Nephron (organoid): ENCODE results near the gene TRIM54.

Experiments used
- H3K27ac Mint-ChIP-seq, 3 experiments: 2 replicates each; pipeline ENCODE4 v1.8.0; 2020; ENCODE audit warnings: mixed read lengths in 3 of 3, mild to moderate bottlenecking in 2 of 3, moderate library complexity in 1 of 3
- H3K27me3 Mint-ChIP-seq: 2 replicates; pipeline ENCODE4 v1.8.0; 2021; ENCODE audit warnings: low read depth, mild to moderate bottlenecking, moderate library complexity, mixed read lengths
- H3K36me3 Mint-ChIP-seq: 2 replicates; pipeline ENCODE4 v1.8.0; 2020; ENCODE audit warnings: low read depth, mixed read lengths
- H3K4me1 Mint-ChIP-seq: 2 replicates; pipeline ENCODE4 v1.8.0; 2020; ENCODE audit warnings: mixed read lengths
- H3K4me3 Mint-ChIP-seq, 3 experiments: 2 replicates each; pipeline ENCODE4 v1.8.0; 2020; ENCODE audit warnings: mild to moderate bottlenecking in 3 of 3, mixed read lengths in 3 of 3, moderate library complexity in 2 of 3
- H3K9me3 Mint-ChIP-seq: 2 replicates; pipeline ENCODE4 v1.8.0; 2020; ENCODE audit warnings: mixed read lengths
- TF ChIP-seq, protein P1 (sequence below), 3 experiments: fragments of 200-600 bp; sonication (generic); IDR thresholded peaks; one replicate each; pipeline ENCODE4 v1.5.0; 2021; ENCODE audit warnings: antibody characterized with exemption in 3 of 3; ENCODE audit not compliant: unreplicated experiment in 3 of 3

The TRIM54 gene

DNA sequence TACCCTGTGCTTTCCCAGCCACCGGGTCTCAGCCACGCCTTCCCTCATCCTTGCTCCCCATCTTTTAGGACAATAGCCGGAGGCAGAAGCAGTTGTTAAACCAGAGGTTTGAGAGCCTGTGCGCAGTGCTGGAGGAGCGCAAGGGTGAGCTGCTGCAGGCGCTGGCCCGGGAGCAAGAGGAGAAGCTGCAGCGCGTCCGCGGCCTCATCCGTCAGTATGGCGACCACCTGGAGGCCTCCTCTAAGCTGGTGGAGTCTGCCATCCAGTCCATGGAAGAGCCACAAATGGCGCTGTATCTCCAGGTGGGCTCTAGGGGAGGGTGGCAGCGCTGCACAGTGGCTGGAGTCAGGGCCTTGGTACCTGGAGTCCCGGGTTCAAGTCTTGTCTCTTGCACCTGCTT, 23.3 kb downstream of the TRIM54 start:
- Mint-ChIP-seq H3K27me3 (peaks cover 58% of the 10 kb centered on the region), H3K4me3 (no peak overlapping the region), H3K27ac (no peak overlapping the region), H3K36me3 (peaks cover 10% of the 10 kb centered on the region), H3K9me3 (peaks cover 6% of the 10 kb centered on the region), H3K4me1 (no peaks in the 10 kb centered on the region)
- TF ChIP-seq, protein P1, sequence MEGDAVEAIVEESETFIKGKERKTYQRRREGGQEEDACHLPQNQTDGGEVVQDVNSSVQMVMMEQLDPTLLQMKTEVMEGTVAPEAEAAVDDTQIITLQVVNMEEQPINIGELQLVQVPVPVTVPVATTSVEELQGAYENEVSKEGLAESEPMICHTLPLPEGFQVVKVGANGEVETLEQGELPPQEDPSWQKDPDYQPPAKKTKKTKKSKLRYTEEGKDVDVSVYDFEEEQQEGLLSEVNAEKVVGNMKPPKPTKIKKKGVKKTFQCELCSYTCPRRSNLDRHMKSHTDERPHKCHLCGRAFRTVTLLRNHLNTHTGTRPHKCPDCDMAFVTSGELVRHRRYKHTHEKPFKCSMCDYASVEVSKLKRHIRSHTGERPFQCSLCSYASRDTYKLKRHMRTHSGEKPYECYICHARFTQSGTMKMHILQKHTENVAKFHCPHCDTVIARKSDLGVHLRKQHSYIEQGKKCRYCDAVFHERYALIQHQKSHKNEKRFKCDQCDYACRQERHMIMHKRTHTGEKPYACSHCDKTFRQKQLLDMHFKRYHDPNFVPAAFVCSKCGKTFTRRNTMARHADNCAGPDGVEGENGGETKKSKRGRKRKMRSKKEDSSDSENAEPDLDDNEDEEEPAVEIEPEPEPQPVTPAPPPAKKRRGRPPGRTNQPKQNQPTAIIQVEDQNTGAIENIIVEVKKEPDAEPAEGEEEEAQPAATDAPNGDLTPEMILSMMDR (IDR thresholded peaks at IDR 0.05; ENCODE audit: unreplicated experiment in 3 of 3) = no peak

DNA sequence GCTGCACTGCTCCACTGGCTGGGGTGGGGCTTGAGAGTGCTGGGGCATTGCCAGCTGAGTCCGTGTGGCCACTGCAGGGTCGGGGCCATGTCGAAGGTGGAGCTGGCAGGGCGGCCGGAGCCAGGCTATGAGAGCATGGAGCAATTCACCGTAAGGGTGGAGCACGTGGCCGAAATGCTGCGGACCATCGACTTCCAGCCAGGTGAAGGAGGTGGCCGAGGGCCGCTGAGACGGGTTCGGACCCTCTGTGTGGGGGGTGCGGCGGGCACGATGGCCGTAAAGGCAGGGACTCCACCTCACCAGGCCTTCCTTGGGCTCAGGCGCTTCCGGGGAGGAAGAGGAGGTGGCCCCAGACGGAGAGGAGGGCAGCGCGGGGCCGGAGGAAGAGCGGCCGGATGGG, 23.9 kb downstream of the TRIM54 start:
- Mint-ChIP-seq H3K9me3 (peaks cover 6% of the 10 kb centered on the region), H3K27me3 (peaks cover 58% of the 10 kb centered on the region), H3K36me3 (peaks cover 12% of the 10 kb centered on the region), H3K27ac (no peak overlapping the region), H3K4me1 (no peaks in the 10 kb centered on the region), H3K4me3 (no peak overlapping the region)
- TF ChIP-seq, protein P1 (IDR thresholded peaks at IDR 0.05; ENCODE audit: unreplicated experiment in 3 of 3) = no peak

DNA sequence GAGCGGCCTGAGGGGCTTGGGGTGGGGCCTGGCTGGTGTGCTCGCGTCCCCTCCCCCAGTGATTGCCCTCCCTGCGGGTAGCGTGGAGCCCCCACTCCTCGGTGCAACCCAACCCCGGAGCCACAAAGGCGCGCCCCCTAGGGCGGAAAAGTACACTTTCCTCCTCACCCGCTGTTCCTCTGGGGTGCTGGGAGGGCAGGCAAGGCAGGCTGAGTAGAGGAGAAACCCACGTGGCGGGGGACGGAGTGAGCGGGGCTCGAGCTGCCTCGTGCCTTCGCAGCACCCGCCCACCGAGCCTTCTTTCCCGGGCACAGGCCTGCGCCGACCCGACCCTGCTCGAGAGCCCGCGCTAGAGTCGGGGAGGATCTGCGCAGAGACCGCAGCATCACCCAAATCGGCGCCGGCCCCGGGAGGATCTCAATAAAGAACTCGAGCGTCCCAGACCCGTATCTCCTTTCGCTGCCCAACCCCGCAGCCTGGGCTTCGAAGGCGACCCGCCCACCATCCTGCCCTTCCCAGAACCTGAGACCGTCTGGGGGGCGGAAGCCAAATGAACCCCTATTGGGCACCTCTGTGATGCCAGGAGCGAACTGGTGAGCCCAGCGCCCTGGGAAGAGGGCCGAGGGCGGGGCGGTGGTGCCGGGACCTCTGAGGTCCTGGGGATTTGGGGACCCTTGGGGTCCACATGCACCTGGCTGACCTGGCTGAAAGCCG, 24.5 kb downstream of the TRIM54 start:
- TF ChIP-seq, protein P1 (IDR thresholded peaks at IDR 0.05; ENCODE audit: unreplicated experiment in 3 of 3) = no peak
- peaks cover 18% of the 10 kb centered on the region for H3K36me3 Mint-ChIP-seq
- H3K4me3 Mint-ChIP-seq = no peak overlapping the region
- peaks cover 6% of the 10 kb centered on the region for H3K9me3 Mint-ChIP-seq
- peaks cover 58% of the 10 kb centered on the region for H3K27me3 Mint-ChIP-seq
- no peak overlapping the region for H3K27ac Mint-ChIP-seq
- H3K4me1 Mint-ChIP-seq = no peaks in the 10 kb centered on the region

DNA sequence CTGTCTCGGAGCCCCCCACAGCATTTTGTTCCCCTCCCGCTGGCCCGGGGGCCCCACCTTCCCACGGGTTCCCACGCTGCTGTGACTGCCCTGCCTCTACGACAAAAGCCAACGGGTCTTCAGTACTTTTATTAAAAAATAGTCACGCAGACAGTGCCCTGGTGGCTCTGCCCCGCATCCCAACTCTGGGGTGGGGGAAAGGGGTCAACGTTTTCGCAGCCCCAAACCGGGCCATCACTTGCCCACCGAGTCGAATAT, 25.0 kb downstream of the TRIM54 start:
- Mint-ChIP-seq H3K4me1 (no peaks in the 10 kb centered on the region), H3K27ac (no peak overlapping the region), H3K4me3 (no peak overlapping the region), H3K9me3 (peaks cover 6% of the 10 kb centered on the region), H3K36me3 (peaks cover 23% of the 10 kb centered on the region), H3K27me3 (peaks cover 59% of the 10 kb centered on the region)
- TF ChIP-seq, protein P1 (IDR thresholded peaks at IDR 0.05; ENCODE audit: unreplicated experiment in 3 of 3) = no peak

DNA sequence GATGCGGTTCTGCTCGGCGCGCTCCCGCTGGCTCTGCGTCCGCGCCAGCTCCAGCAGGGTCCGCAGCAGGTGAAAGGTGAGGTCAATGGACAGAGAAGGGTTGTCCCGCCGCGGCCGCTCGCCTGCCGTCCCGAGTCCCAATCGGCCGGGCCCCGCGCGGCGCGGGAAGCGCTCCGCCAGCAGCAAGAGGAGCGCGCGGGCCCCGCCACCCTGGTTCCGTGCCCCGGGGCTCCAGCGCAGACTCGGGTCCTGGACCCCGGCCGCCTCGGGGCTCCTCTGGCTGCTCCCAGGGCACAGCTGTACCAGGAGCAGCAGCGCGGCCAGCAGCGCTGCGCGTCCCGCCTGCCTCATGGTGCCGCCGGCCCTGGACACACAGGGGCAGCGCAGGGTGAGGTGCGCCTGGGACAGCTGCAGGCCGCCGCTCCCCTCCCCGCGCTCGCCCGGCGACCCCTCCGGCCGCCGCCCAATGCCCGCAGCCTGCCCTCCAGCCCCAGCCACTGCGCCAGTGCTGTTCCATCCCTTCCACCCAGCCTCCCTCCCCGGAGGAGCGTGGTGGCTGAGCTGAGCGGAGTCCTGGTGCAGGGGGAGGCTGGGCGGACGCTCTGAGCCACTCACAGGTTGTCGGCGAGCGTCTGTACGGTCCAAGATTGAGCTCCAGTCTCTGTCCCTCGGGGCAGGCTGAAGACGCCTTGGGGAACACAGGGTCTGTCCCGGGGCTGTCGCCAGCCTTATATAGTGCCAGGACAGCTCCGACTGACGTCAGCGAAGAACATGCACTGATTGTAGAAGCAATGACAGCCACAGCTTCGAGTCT, 25.5 kb downstream of the TRIM54 start:
- Mint-ChIP-seq H3K4me3 (no peak overlapping the region), H3K9me3 (peaks cover 6% of the 10 kb centered on the region), H3K4me1 (no peaks in the 10 kb centered on the region), H3K27me3 (peaks cover 65% of the 10 kb centered on the region), H3K36me3 (peaks cover 25% of the 10 kb centered on the region), H3K27ac (no peak overlapping the region)
- TF ChIP-seq, protein P1 (IDR thresholded peaks at IDR 0.05; ENCODE audit: unreplicated experiment in 3 of 3) = no peak
